ENCODE data around the gene ITGB3. TPM values are rescaled to one million over a fixed set of nuclear protein-coding genes. Genes with fewer than 3 reads are reported as not detected.

ITGB3 gene
- polyA plus RNA-seq, 1 of the 3 experiments (the other 2 are of a cell fraction): 4.6 TPM

- TF ChIP-seq TAF1 (IDR thresholded peaks at IDR 0.05; ENCODE audit: borderline replicate concordance, low read depth, low read length): no peak
- TF ChIP-seq CTCF (IDR thresholded peaks at IDR 0.05): no peak
- TF ChIP-seq ELF1 (IDR thresholded peaks at IDR 0.05): no peak
Measured at GRCh38 chr17:47300718-47301117, 47.1 kb downstream of the ITGB3 start (continued).

- H2AFZ ChIP-seq (ENCODE audit: low read depth): no peak overlapping the region
- H3F3A ChIP-seq (replicated peaks; ENCODE audit: insufficient read depth): peaks cover 12% of the 10 kb centered on the region
- peaks cover 2 to 9% of the 10 kb centered on the region in 2 experiments; a peak in 2 of 4 replicates for H3K4me1 ChIP-seq (ENCODE audit: control insufficient read depth in 1 of 2, insufficient read depth in 2 of 2, low read depth in 1 of 2, low read length in 1 of 2)
- no peaks in the 10 kb centered on the region for H3K9me2 ChIP-seq
- DNase-seq: no peak
- peaks cover 0 to 12% of the 10 kb centered on the region in 2 experiments for H3K36me3 ChIP-seq (replicated peaks in 1 of 2; ENCODE audit: control insufficient read depth in 1 of 2, insufficient read depth in 2 of 2, low read length in 1 of 2)
- no peaks in the 10 kb centered on the region for H4K20me1 ChIP-seq (ENCODE audit: insufficient read depth)
- no peak overlapping the region for H3K9ac ChIP-seq
- H3K79me2 ChIP-seq (ENCODE audit: insufficient read depth): no peaks in the 10 kb centered on the region
- ChIA-PET CTCF (interaction anchor here (0.9 to 4.8 kb wide), 5 partner anchors 12 to 646 kb away, joined by 3 to 39 read pairs (median 3); no protein-coding TSS in a partner anchor), POLR2A (interaction anchor here (1.4 kb wide), 1 partner anchor 11 kb away, joined by 5 read pairs; no protein-coding TSS in a partner anchor)
- no peak overlapping the region for H3K27ac ChIP-seq (ENCODE audit: low read depth in 2 of 2, low read length in 1 of 2)
- no peak overlapping the region for H3K4me3 ChIP-seq (ENCODE audit: low read depth in 2 of 2, low read length in 1 of 2)
- H3K27me3 ChIP-seq (ENCODE audit: insufficient read depth): no peaks in the 10 kb centered on the region
- TF ChIP-seq NFIC (IDR thresholded peaks at IDR 0.05; ENCODE audit: borderline replicate concordance) (no peak), FOSL2 (IDR thresholded peaks at IDR 0.05; ENCODE audit: borderline replicate concordance, low read depth) (no peak), FOXJ3 (CRISPR knock-in tag; IDR thresholded peaks at IDR 0.05) (no peak), USF2 (IDR thresholded peaks at IDR 0.05; ENCODE audit: borderline replicate concordance, low read depth, low read length) (no peak), EP300 (IDR thresholded peaks at IDR 0.05; ENCODE audit: borderline replicate concordance in 1 of 2, low read depth in 1 of 2, low read length in 1 of 2) (no peak), PBX3 (IDR thresholded peaks at IDR 0.05) (no peak)
- peaks cover 5% of the 10 kb centered on the region; the same call in 1 of the 2 replicates for H3K9me3 ChIP-seq
- H3K4me2 ChIP-seq: no peak overlapping the region
- 59% methylated on average over 3 of the region's 3 CpGs for WGBS (ENCODE audit: low lambda C conversion rate)
Measured at GRCh38 chr17:47301161-47301560, 47.5 kb downstream of the ITGB3 start.

DNA sequence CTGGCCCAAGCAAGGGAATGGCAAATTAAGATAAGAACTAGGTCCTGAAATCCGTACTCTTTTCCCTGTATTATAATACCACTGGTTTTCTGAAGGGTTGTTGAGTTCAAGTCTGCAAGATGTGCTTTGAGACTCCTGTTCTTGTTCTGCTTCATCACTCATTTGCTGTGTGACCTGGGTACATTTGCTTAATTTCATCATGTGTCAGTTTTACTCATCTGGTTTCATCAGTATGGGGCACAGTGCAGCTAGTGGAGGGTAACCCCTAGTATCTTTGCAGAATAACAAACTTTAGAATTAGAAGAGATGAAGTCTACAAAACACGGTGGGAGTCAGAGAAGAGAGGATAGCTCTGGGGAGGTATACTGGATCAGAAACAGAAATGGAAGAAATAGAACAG, 48.2 kb downstream of the ITGB3 start:
- ChIA-PET CTCF (interaction anchor here (2.8 to 4.8 kb wide), 2 partner anchors 14 to 72 kb away, joined by 12 to 39 read pairs; no protein-coding TSS in a partner anchor), POLR2A (no interaction called here)
- no peak overlapping the region for H3K4me2 ChIP-seq
- H3K4me1 ChIP-seq (ENCODE audit: control insufficient read depth in 1 of 2, insufficient read depth in 2 of 2, low read depth in 1 of 2, low read length in 1 of 2): peaks cover 2 to 10% of the 10 kb centered on the region in 2 experiments; a peak in 2 of 4 replicates
- H3K9ac ChIP-seq: no peak overlapping the region
- H3K9me3 ChIP-seq: peaks cover 5% of the 10 kb centered on the region; the same call in 1 of the 2 replicates
- no peaks in the 10 kb centered on the region for H3K27me3 ChIP-seq (ENCODE audit: insufficient read depth)
- WGBS (ENCODE audit: low lambda C conversion rate): 59% methylated on average over 2 of the region's 2 CpGs
- no peaks in the 10 kb centered on the region for H3K9me2 ChIP-seq
- H3K36me3 ChIP-seq (replicated peaks in 1 of 2; ENCODE audit: control insufficient read depth in 1 of 2, insufficient read depth in 2 of 2, low read length in 1 of 2): peaks cover 0 to 12% of the 10 kb centered on the region in 2 experiments
- H3K79me2 ChIP-seq (ENCODE audit: insufficient read depth): no peaks in the 10 kb centered on the region
- H3F3A ChIP-seq (replicated peaks; ENCODE audit: insufficient read depth): peaks cover 14% of the 10 kb centered on the region
- no peak overlapping the region for H3K27ac ChIP-seq (ENCODE audit: low read depth in 2 of 2, low read length in 1 of 2)
- no peaks in the 10 kb centered on the region for H4K20me1 ChIP-seq (ENCODE audit: insufficient read depth)
- DNase-seq: no peak
- no peak overlapping the region for H2AFZ ChIP-seq (ENCODE audit: low read depth)
- H3K4me3 ChIP-seq (ENCODE audit: low read depth in 2 of 2, low read length in 1 of 2): no peak overlapping the region
- TF ChIP-seq TCF12 (IDR thresholded peaks at IDR 0.05): no peak
- TF ChIP-seq RXRA (IDR thresholded peaks at IDR 0.05; ENCODE audit: borderline replicate concordance, low read depth): no peak
- no peak for TF ChIP-seq MEF2A (IDR thresholded peaks at IDR 0.05; ENCODE audit: borderline replicate concordance, low read depth)
- TF ChIP-seq SMC3 (IDR thresholded peaks at IDR 0.05; ENCODE audit: low read depth, low read length): no peak
- TF ChIP-seq RAD21 (IDR thresholded peaks at IDR 0.05; ENCODE audit: low read length): no peak
- no peak for TF ChIP-seq TAF1 (IDR thresholded peaks at IDR 0.05; ENCODE audit: borderline replicate concordance, low read depth, low read length)
- TF ChIP-seq, protein P1, sequence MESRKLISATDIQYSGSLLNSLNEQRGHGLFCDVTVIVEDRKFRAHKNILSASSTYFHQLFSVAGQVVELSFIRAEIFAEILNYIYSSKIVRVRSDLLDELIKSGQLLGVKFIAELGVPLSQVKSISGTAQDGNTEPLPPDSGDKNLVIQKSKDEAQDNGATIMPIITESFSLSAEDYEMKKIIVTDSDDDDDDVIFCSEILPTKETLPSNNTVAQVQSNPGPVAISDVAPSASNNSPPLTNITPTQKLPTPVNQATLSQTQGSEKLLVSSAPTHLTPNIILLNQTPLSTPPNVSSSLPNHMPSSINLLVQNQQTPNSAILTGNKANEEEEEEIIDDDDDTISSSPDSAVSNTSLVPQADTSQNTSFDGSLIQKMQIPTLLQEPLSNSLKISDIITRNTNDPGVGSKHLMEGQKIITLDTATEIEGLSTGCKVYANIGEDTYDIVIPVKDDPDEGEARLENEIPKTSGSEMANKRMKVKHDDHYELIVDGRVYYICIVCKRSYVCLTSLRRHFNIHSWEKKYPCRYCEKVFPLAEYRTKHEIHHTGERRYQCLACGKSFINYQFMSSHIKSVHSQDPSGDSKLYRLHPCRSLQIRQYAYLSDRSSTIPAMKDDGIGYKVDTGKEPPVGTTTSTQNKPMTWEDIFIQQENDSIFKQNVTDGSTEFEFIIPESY (IDR thresholded peaks at IDR 0.05; ENCODE audit: borderline replicate concordance, low read depth): no peak
- no peak for TF ChIP-seq GABPA (IDR thresholded peaks at IDR 0.05; ENCODE audit: low read depth)
- no peak for TF ChIP-seq NFIC (IDR thresholded peaks at IDR 0.05; ENCODE audit: borderline replicate concordance)
